DMS 273 treated with DMSO at 0.1 percent for 48 hours (cell line): ENCODE data around the gene RHBDD1.
"Not testable (repeated sequence)": the region's sequence is repeated elsewhere in the genome, so short reads cannot be mapped to it uniquely, and the experiment has no call there.

Experiments
- DNase-seq: peaks from one replicate; lab custom pipeline; 2025; lab: John Stamatoyannopoulos, UW

RHBDD1 gene

GRCh38 chr2:226799976-226800940 lies 35.6 kb upstream of the RHBDD1 start:
- DNase-seq = no peak

DNA sequence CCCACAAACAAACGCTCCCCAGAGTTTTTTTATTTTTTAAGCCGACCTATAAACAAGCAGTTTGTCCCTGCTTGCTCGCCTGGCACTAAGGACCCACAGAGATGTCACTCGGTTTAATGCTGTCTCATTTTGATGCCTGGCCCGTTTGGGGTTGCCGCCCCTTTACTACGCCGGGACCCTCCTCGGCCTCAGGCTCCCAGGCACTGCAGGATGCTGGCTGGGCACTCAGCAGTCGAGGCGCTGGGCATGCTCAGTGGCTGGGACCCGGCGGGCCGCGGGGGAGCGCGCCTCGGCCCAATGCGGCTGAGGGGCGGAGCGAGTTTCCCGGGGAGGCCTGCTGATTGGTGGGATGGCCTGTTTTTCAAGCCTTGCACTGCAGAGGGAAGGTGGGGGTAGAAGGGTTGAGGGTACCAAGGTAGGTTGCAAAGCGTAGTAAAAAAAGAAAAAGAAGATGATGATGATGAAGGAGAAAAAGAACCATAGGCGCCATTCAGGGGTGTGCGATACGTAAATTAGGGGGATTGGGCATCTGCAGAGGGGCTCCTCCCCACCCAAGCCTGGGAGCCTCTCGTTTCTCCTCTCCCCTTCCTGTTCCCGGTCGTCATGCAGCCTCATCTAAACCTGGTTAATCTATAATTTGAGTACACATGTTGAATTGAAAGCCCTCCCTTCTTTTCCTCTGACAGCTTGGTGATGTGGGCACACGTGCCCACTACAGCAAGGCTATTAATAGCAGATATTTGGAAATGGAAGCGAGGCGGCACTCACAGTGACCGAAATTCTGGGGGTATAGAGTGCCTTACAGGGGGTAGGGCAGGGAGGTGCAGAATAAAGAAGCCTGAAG lies 34.7 kb upstream of the RHBDD1 start:
- peak; percentile 60 for DNase-seq

DNA sequence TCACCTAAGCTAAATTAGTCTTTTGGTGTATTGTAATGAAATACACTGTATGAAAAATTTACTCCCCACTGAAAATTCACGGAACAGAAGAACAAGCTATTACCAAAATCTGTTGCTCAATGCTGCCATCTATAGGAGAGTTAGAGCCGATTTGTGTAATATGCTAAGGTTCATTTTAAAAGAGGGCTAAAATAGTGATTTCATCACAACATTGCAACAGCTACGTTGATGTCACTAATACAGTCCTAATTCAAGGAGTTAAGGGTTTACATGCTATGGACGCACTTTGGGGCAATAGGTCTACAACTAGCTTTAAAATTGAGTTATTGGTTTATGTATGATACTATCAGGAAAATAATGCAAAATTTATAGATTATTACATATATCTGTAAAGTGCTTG lies 33.3 kb upstream of the RHBDD1 start:
- DNase-seq = peak; percentile 29

- no peak for DNase-seq
Observed at GRCh38 chr2:226803410-226803809, 32.4 kb upstream of the RHBDD1 start.

DNA sequence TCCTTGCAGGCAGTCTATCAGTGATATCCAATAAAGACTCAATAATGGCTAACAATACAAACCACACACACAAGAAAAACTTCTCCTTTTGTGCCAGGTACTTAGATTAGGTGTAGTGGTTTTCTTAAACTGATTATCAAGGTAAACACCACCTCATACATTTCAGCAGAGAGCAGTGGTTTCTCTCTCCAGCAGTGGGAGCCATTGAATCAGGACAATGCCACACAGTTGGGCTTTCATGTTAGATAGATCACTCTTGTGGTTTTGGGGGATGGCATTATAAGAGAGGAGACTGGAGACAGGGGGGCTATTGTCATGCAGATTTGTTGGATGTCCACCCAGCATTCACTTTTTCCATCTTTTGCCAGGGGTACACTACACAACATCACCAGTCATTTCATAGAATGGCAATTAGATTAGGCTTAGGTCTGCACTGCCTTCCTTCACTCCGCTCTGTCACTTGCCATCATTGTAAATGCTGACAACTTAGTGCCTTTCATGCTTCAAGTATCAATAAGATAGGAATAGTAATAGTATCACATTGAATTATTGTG lies 22.6 kb upstream of the RHBDD1 start:
- no peak for DNase-seq

GRCh38 chr2:226818930-226819329 lies 16.9 kb upstream of the RHBDD1 start:
- no peak for DNase-seq

DNA sequence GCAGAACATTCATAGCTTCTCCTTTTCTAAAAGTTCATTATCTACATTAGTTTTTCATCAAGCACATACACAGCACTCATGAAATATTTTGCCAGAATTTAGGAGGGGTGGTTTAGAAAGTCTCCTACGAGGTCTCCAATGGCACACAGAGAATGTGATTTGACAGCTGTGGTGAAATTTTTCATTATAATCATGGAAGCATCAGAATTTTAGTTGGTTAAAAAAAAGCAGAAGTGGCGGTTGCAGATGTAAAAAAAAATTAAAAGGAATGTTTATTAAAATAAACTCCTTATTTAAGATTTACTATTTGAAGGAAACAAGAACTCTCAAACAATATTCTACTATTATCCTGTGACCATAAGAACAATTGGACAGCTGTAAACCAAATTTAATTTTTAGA lies 10.8 kb upstream of the RHBDD1 start:
- no peak for DNase-seq

DNA sequence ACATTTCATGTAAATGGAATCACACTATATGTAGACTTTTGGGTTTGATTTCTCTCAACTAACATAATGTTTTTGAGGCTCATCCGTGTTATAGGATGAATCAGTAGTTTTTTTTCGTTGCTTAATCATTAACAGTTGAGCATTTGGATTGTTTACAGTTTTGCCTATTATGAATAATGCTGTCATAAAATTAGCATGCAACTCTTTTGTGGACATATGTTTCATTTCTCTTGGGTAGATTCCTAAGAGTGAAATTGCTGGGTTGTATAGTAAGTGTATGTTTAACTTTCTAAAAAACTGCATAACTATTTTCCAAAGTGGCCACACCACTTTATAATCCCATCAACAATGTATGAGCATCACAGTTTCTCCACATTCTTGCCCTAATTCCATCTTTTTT lies 7.7 kb upstream of the RHBDD1 start:
- DNase-seq = no peak

DNA sequence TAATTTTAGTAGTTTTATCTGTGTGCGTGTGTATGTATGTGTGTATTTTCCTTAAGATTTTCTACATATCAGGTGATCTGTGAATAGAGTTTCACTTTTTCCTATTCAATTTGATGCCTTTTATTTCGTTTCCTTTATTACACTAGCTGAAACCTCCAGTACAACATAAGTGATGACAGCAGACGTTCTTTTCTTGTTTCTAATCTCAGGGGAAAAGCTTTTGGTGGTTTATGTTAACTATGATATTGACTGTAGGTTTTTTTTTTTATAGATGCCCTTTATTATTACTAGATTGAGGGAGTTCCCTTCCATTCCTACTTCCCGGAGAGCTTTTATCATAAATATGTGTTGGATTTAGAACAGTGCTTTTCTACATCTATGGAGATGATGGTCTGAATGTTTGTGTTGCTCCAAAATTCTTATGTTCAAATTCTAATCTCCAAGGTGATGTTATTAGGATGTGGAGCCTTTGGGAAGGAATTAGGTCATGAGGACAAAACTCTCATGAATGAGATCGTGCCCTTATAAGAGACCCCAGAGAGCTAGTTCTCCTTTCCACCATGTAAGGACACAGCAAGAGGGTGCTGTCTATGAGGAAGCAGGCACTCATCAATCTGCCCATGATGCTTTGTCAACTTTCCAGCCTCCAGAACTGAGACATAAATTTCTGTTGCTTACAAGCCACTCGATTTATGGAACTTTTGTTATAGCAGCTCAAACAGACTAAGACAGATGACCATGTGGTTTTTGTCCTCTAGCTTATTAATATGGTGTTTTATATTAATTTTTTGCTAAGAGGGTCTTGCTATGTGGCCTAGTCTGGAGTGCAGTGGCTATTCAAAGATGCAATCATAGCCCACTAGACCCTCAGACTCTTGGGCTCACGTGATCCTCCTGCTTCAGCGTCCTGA lies 5.9 kb upstream of the RHBDD1 start:
- no peak for DNase-seq

DNA sequence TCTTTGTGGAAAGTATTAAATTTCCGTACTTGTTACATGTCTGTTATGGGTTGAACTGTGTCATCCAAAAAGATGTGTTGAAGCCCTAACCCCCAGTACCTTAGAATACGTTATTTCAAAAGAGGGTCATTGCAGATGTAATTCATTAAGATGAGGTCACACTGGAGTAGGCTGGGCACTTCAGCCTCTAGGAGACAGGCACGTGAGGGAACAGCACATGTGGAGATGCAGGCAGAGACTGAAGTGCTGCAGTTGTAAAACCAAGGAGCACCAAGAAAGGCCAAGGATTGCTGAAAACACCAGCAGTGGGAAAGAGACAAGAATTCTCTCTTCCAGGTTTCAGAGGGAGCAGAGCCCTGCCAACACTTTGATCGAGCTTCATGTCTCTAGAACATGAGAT lies 4.6 kb upstream of the RHBDD1 start:
- DNase-seq = no peak

GRCh38 chr2:226832061-226832460 lies 3.8 kb upstream of the RHBDD1 start:
- no peak for DNase-seq

- DNase-seq = not testable (repeated sequence)
Observed at GRCh38 chr2:226834880-226835279, 974 bp upstream of the RHBDD1 start.

DNA sequence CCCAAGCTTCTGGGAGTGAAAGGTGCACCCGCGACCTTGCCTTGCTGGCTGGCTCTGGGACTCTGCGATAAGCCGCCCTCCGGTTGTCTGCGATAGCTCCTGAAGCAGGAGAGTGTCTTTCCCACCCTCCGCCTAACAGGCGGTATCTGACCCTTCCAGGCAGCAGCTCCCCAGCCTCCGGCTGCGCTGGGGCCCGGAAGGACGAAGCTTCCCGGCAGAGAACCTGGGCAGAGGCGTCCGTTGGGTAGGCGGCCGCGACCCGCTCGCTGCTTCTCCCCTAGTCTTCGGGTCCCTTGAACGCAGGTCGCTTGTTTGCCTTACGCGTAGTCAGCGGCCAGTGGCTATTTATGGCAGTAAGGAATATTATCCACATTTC lies 446 bp upstream of the RHBDD1 start:
- no peak for DNase-seq

GRCh38 chr2:226836548-226836885 lies 663 bp downstream of the RHBDD1 start:
- no peak for DNase-seq

GRCh38 chr2:226837334-226837733 lies 1.5 kb downstream of the RHBDD1 start:
- no peak for DNase-seq

DNA sequence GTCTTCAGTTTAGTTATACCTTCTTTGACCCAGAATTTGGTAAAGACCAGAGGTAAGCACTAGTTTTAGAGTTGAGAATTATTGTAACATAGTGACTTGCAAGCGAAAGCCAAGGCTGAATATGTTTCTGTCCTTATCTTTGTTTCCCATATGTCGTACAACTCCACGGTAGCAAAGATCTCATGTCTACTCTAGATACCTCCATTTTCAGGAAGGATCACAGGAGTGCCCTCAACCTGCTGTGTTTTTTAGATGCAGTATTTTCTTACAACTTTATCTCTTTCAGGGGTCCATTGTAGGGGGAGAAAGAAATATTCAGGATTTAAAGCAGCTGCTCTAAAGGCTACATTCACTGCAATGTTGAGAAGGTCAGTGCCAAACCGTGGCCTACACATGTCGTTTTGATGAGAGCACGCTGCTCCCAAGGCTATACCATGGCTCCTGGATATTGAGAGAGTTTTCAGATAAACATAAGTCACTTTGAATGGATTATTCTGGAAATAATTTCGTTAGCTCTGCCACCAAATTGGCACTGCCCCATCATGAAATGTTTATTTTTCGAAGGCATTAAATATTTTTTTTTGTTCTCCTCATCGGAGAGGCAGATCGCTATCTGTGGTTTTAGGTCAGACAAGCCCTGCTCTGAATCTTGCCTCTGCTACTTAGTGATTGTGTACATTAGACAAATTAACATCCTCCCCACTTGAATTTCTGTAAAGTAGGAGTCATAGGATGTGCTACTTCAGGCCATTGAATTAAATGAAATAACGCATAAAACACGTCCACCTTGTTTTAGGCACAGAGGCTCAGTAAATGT lies 2.1 kb downstream of the RHBDD1 start:
- no peak for DNase-seq

GRCh38 chr2:226838722-226839121 lies 2.9 kb downstream of the RHBDD1 start:
- DNase-seq = no peak

GRCh38 chr2:226839161-226839560 lies 3.3 kb downstream of the RHBDD1 start:
- peak; percentile 46 for DNase-seq

DNA sequence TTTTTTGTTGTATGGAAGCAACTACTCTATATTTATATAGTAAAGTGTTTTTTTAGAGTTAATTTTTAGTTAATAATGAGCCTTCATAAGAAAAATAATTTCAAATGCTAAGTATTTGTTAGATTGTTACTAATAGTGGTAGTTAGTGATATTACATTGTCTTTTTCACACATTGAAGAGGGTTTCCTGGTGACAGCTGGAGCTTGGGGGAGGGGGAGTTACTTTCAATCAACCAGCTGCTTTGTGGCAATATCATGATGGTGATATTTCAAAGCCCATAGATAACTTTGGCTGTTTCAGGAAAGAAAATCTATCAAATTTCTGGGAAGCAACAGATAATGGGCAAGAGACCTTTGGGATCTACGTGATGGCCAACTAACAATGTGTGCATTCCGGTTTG lies 4.1 kb downstream of the RHBDD1 start:
- peak; percentile 16 for DNase-seq

GRCh38 chr2:226843001-226843400 lies 7.1 kb downstream of the RHBDD1 start:
- DNase-seq = not testable (repeated sequence)
